GM23338 (cell line): ENCODE results near the gene EFTUD2. TPM values are rescaled to one million over a fixed set of nuclear protein-coding genes. Genes with fewer than 3 reads are reported as not detected.

Source experiments
- ATAC-seq: fragments of 200-7000 bp; cut with Tn5 transposase; 3 replicates; pipeline ENCODE4 v1.9.1; 2020
- DNase-seq: peaks from one replicate; pipeline ENCODE4 v3.0.0-alpha.2; 2015; ENCODE audit warnings: low spot score
- H2AFZ ChIP-seq: fragments of 200-600 bp; sonication (generic); 2 replicates; pipeline ENCODE4 v1.8.0; 2016; ENCODE audit warnings: antibody characterized with exemption, mild to moderate bottlenecking, moderate library complexity
- H3F3A ChIP-seq: fragments of 200-600 bp; sonication (generic); replicated peaks from 2 replicates; pipeline ENCODE4 v1.8.0; 2017; ENCODE audit warnings: antibody characterized with exemption, mixed run types, low read depth
- H3K27ac ChIP-seq: fragments of 200-600 bp; sonication (generic); 2 replicates; pipeline ENCODE4 v1.6.1; 2016; ENCODE audit warnings: low read depth
- H3K27me3 ChIP-seq: fragments of 200-600 bp; sonication (generic); 2 replicates; pipeline ENCODE4 v1.8.0; 2016; ENCODE audit warnings: mild to moderate bottlenecking, mixed run types, moderate library complexity; ENCODE audit not compliant: insufficient read depth
- H3K36me3 ChIP-seq: fragments of 200-600 bp; sonication (generic); 2 replicates; pipeline ENCODE4 v1.8.0; 2016; ENCODE audit warnings: mild to moderate bottlenecking; ENCODE audit not compliant: insufficient read depth
- H3K4me1 ChIP-seq: fragments of 200-600 bp; sonication (generic); 2 replicates; pipeline ENCODE4 v1.8.0; 2016; ENCODE audit warnings: mild to moderate bottlenecking, moderate library complexity; ENCODE audit not compliant: insufficient read depth
- H3K4me2 ChIP-seq: fragments of 200-600 bp; sonication (generic); 2 replicates; pipeline ENCODE4 v1.7.1; 2017; ENCODE audit warnings: mixed run types
- H3K4me3 ChIP-seq: fragments of 200-600 bp; sonication (generic); 2 replicates; pipeline ENCODE4 v1.6.1; 2016; ENCODE audit warnings: mixed run types
- H3K79me2 ChIP-seq: fragments of 200-600 bp; sonication (generic); replicated peaks from 2 replicates; pipeline ENCODE4 v1.8.0; 2017; ENCODE audit warnings: mild to moderate bottlenecking; ENCODE audit not compliant: insufficient read depth
- H3K9me2 ChIP-seq: fragments of 200-600 bp; sonication (generic); 2 replicates; pipeline ENCODE4 v1.8.0; 2017; ENCODE audit not compliant: insufficient read depth
- H4K20me1 ChIP-seq: fragments of 200-600 bp; sonication (generic); replicated peaks from 2 replicates; pipeline ENCODE4 v1.8.0; 2017; ENCODE audit warnings: mild to moderate bottlenecking; ENCODE audit not compliant: insufficient read depth
- H3K27ac Mint-ChIP-seq: 2 replicates; pipeline ENCODE4 v1.8.0; 2020; ENCODE audit warnings: inconsistent platforms, mild to moderate bottlenecking, moderate library complexity, mixed read lengths
- H3K27me3 Mint-ChIP-seq: 3 replicates; pipeline ENCODE4 v1.8.0; 2022; ENCODE audit warnings: low read depth, mild to moderate bottlenecking, moderate library complexity, mixed read lengths, inconsistent platforms; ENCODE audit not compliant: insufficient read depth, poor library complexity
- H3K36me3 Mint-ChIP-seq: 3 replicates; pipeline ENCODE4 v1.8.0; 2021; ENCODE audit warnings: low read depth, mild to moderate bottlenecking, inconsistent platforms, moderate library complexity, mixed read lengths
- H3K4me1 Mint-ChIP-seq: 3 replicates; pipeline ENCODE4 v1.8.0; 2020; ENCODE audit warnings: mild to moderate bottlenecking, inconsistent platforms, mixed read lengths
- H3K4me3 Mint-ChIP-seq: 3 replicates; pipeline ENCODE4 v1.8.0; 2021; ENCODE audit warnings: moderate library complexity, mild to moderate bottlenecking, inconsistent platforms, mixed read lengths
- H3K9me3 Mint-ChIP-seq: 3 replicates; pipeline ENCODE4 v1.8.0; 2020; ENCODE audit warnings: moderate library complexity, mild to moderate bottlenecking, inconsistent platforms, mixed read lengths
- CREB1 ChIP-seq: fragments of 250-450 bp; sonication (Bioruptor Pico); IDR thresholded peaks from 2 replicates; pipeline ENCODE4 v1.5.0; 2020; ENCODE audit warnings: low read depth, mild to moderate bottlenecking, moderate library complexity
- CTCF ChIP-seq, 2 experiments: fragments of 200-600 bp in 1 of 2; sonication (generic) in 1 of 2; conservative IDR thresholded peaks; 2 replicates each; pipeline versions ENCODE4 v1.5.1 to v1.6.1; 2016 to 2017; ENCODE audit warnings: antibody characterized with exemption in 2 of 2, low read depth in 2 of 2, mild to moderate bottlenecking in 2 of 2, moderate library complexity in 1 of 2
- ETS1 ChIP-seq: IDR thresholded peaks from 2 replicates; pipeline ENCODE4 v1.6.1; 2016; ENCODE audit warnings: antibody characterized with exemption
- EZH2 ChIP-seq: fragments of 200-600 bp; sonication (generic); IDR thresholded peaks from one replicate; pipeline ENCODE4 v1.8.0; 2017; ENCODE audit warnings: antibody characterized with exemption, mild to moderate bottlenecking, low read depth; ENCODE audit not compliant: unreplicated experiment
- EZH2phosphoT487 ChIP-seq: fragments of 200-600 bp; sonication (generic); IDR thresholded peaks from one replicate; pipeline ENCODE4 v1.8.1; 2018; ENCODE audit warnings: antibody characterized with exemption; ENCODE audit not compliant: unreplicated experiment
- JUNB ChIP-seq: IDR thresholded peaks from one replicate; pipeline ENCODE4 v1.6.1; 2016; ENCODE audit warnings: antibody characterized with exemption; ENCODE audit not compliant: unreplicated experiment
- NANOG ChIP-seq: IDR thresholded peaks from 2 replicates; pipeline ENCODE4 v1.6.1; 2016; ENCODE audit warnings: antibody characterized with exemption, borderline replicate concordance
- POLR2AphosphoS5 ChIP-seq: IDR thresholded peaks from 2 replicates; pipeline ENCODE4 v1.6.1; 2016; ENCODE audit warnings: antibody characterized with exemption, low read depth
- REST ChIP-seq: IDR thresholded peaks from one replicate; pipeline ENCODE4 v1.6.1; 2018; ENCODE audit warnings: antibody characterized with exemption; ENCODE audit not compliant: unreplicated experiment
- STAT1 ChIP-seq: IDR thresholded peaks from one replicate; pipeline ENCODE4 v1.6.1; 2016; ENCODE audit warnings: antibody characterized with exemption; ENCODE audit not compliant: unreplicated experiment
- ZNF114 ChIP-seq: fragments of 250-450 bp; sonication (Bioruptor Pico); IDR thresholded peaks from 2 replicates; pipeline ENCODE4 v1.5.0; 2020; ENCODE audit warnings: mild to moderate bottlenecking, moderate library complexity
- ZNF331 ChIP-seq: fragments of 250-450 bp; sonication (Bioruptor Pico); IDR thresholded peaks from 2 replicates; pipeline ENCODE4 v1.5.0; 2020; ENCODE audit warnings: low read depth, mild to moderate bottlenecking, moderate library complexity
- ZNF462 ChIP-seq: fragments of 250-450 bp; sonication (Bioruptor Pico); IDR thresholded peaks from 2 replicates; pipeline ENCODE4 v1.5.0; 2020; ENCODE audit warnings: mild to moderate bottlenecking, moderate library complexity
- polyA plus RNA-seq: library from polyadenylated mRNA; unstranded; fragments of >200 nt; fragmentation: Nextera tagmentation; extraction: Ambion mirVana; gene quantifications from 2 replicates; pipeline ENCODE4 v1.2.1, GENCODE V29; 2016
- total RNA-seq: library from RNA; depleted of rRNA; stranded (reverse); fragments of >200 nt; shearing (Covaris generic); gene quantifications from 2 replicates; pipeline ENCODE4 v1.2.3, GENCODE V29; 2014

Gene EFTUD2
- total and polyA plus RNA-seq, 2 experiments from 2014 or later: 61.6 to 196 TPM

- no peak for ATAC-seq
- H3K9me3 Mint-ChIP-seq: no peaks in the 10 kb centered on the region
- Histone ChIP-seq H3K4me2 (peak overlapping the region; percentile 91), H3K27ac (no peak overlapping the region), H4K20me1 (peaks cover 19% of the 10 kb centered on the region), H3F3A (0 out of 2 replicates have a peak, but pooled peaks cover 5% of the 10 kb centered on the region), H3K4me1 (peaks cover 11% of the 10 kb centered on the region), H3K79me2 (peaks cover 41% of the 10 kb centered on the region), H3K27me3 (no peaks in the 10 kb centered on the region; the same call in 1 of the 2 replicates), H3K9me2 (no peaks in the 10 kb centered on the region), H2AFZ (peak overlapping the region; percentile 82; the same call in 1 of the 2 replicates), H3K36me3 (peaks cover 8% of the 10 kb centered on the region), H3K4me3 (peak overlapping the region; percentile 97)
- H3K36me3 Mint-ChIP-seq: peaks cover 24% of the 10 kb centered on the region
- no peak for TF ChIP-seq EZH2
- TF ChIP-seq ETS1: no peak
- TF ChIP-seq ZNF462 (CRISPR knock-in tag): no peak
- no peak for TF ChIP-seq CTCF (conservative IDR thresholded peaks at IDR 0.05; ENCODE audit: low read depth in 2 of 2)
- no peak for TF ChIP-seq ZNF114 (CRISPR knock-in tag)
- no peak for TF ChIP-seq ZNF331 (CRISPR knock-in tag)
- TF ChIP-seq JUNB: no peak
- no peak for TF ChIP-seq EZH2phosphoT487
- no peak for TF ChIP-seq REST
- TF ChIP-seq NANOG: no peak
- no peak for TF ChIP-seq POLR2AphosphoS5
- no peak for TF ChIP-seq STAT1
- no peak for TF ChIP-seq CREB1 (CRISPR knock-in tag)
- DNase-seq: no peak
- H3K27ac Mint-ChIP-seq: no peak overlapping the region; the same call in 1 of the 2 replicates
- H3K27me3 Mint-ChIP-seq: peaks cover 5% of the 10 kb centered on the region
- H3K4me3 Mint-ChIP-seq: peak overlapping the region; percentile 97
- peaks cover 12% of the 10 kb centered on the region for H3K4me1 Mint-ChIP-seq
Observed at GRCh38 chr17:44948315-44948795, 49.1 kb upstream of the EFTUD2 start.
